ENCODE data around the gene ATP2A1.

DNA sequence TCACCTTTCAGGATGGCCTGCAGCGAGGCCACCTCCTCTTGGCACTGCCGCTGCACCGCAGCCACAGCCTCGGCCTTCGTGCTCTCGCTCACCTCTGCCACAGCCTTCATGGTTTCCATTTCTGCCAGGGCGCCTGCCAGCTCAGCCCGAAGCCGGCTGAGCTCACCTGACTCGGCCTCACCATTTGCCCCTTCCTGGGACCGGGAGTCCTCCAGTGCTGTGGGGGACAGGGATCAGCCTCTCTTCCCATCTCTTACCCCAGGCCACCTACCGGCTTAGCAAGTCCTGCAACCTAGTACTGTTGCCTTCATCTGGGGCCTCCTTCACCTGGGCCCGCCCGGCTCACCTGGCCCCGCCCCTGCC, 46.1 kb downstream of the ATP2A1 start:
- no peak for TF ChIP-seq GLIS3 (CRISPR knock-in tag; IDR thresholded peaks at IDR 0.05)
- TF ChIP-seq TSHZ2 (CRISPR knock-in tag; IDR thresholded peaks at IDR 0.05), result no peak
- TF ChIP-seq ZC3H10 (CRISPR knock-in tag; IDR thresholded peaks at IDR 0.05), result no peak
- no peak for TF ChIP-seq SNAI2 (CRISPR knock-in tag; IDR thresholded peaks at IDR 0.05)
- no peak for TF ChIP-seq ZFP30 (CRISPR knock-in tag; IDR thresholded peaks at IDR 0.05)

All from SK-N-SH treated with all-trans-retinoic acid at 6 μM for 48 hours (cell line).